ENCODE measurements around the gene CLEC2L. TPM values are rescaled to one million over a fixed set of nuclear protein-coding genes. Genes with fewer than 3 reads are reported as not detected.

CLEC2L gene
- total RNA-seq, 1 donor from 2014 or later, result not detected

- no peak overlapping the region for H3K4me3 ChIP-seq
- H3K9me3 ChIP-seq, result no peaks in the 10 kb centered on the region
- no peak for DNase-seq (ENCODE audit: low spot score in 2 of 2)
- H3K4me1 ChIP-seq, result no peaks in the 10 kb centered on the region
- H3K27me3 ChIP-seq, result no peaks in the 10 kb centered on the region
- no peak overlapping the region for H3K27ac ChIP-seq
- TF ChIP-seq CTCF (IDR thresholded peaks at IDR 0.05), result no peak
- intact Hi-C loops (cut with DNase I), result no loop called here
- no peaks in the 10 kb centered on the region for H3K36me3 ChIP-seq
Measured at GRCh38 chr7:139531094-139531493, 7.6 kb downstream of the CLEC2L start.

DNA sequence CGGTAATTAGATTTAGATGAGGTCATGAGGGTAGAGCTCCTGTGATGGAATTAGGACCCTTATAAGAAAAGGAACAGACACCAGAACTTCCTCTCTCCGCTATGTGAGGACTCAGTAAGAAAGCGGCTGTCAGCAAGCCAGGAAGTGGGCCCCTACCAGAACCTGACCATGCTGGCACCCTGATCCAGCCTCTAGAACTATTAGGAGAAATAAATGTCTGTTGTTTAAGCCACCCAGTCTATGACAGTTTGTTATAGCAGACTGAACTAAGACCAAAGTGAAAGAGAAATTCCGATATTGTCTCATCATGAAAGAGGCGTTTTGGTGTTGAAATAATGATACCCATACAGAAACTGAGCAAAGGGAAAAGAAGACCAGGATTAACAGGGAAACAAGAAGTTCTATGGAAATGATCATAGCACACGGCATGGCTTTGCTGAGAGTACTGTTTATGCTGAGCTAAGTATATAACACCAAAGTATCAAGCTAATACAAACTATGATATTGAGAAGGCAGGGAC is 9.2 kb downstream of the CLEC2L start:
- Histone ChIP-seq H3K36me3 (no peaks in the 10 kb centered on the region), H3K4me3 (no peak overlapping the region), H3K9me3 (no peaks in the 10 kb centered on the region), H3K4me1 (no peaks in the 10 kb centered on the region), H3K27ac (no peak overlapping the region), H3K27me3 (no peaks in the 10 kb centered on the region)
- DNase-seq (ENCODE audit: low spot score in 2 of 2), result no peak
- TF ChIP-seq CTCF (IDR thresholded peaks at IDR 0.05), result no peak
- intact Hi-C loops (cut with DNase I), result no loop called here

- H3K9me3 ChIP-seq, result no peaks in the 10 kb centered on the region
- H3K27me3 ChIP-seq, result no peaks in the 10 kb centered on the region
Measured at GRCh38 chr7:139534096-139534495, 10.6 kb downstream of the CLEC2L start.

GRCh38 chr7:139534966-139535651 is 11.6 kb downstream of the CLEC2L start:
- Histone ChIP-seq H3K9me3 (no peaks in the 10 kb centered on the region), H3K4me1 (no peaks in the 10 kb centered on the region), H3K27me3 (no peaks in the 10 kb centered on the region), H3K27ac (no peak overlapping the region), H3K36me3 (no peaks in the 10 kb centered on the region), H3K4me3 (no peak overlapping the region)
- TF ChIP-seq CTCF (IDR thresholded peaks at IDR 0.05), result no peak
- intact Hi-C loops (cut with DNase I), result no loop called here
- no peak for DNase-seq (ENCODE audit: low spot score in 2 of 2)

More at GRCh38 chr7:139534096-139534495, 10.6 kb downstream of the CLEC2L start:
- no peaks in the 10 kb centered on the region for H3K36me3 ChIP-seq
- intact Hi-C loops (cut with DNase I), result no loop called here
- no peak overlapping the region for H3K27ac ChIP-seq
- no peak overlapping the region for H3K4me3 ChIP-seq
- DNase-seq (ENCODE audit: low spot score in 2 of 2), result no peak
- TF ChIP-seq CTCF (IDR thresholded peaks at IDR 0.05), result no peak
- no peaks in the 10 kb centered on the region for H3K4me1 ChIP-seq

DNA sequence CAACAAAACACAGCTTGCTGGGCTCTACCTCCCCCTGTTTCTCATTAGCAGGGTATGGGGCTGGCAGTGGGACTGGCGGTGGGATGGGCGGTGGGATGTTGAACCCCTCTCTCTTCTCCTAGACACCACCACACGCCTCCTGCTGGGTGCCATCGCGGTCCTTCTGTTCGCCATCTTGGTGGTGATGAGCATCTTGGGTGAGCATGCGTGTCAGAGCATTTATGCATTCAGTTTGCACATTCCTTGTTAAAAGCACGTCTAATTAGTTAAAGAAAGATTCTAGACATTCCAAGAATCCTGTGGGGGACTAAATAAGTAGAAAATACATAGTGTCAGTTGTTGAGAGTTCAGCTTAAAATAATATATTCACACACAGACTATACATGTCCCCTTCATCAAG is 12.7 kb downstream of the CLEC2L start:
- no peak for DNase-seq (ENCODE audit: low spot score in 2 of 2)
- intact Hi-C loops (cut with DNase I), result no loop called here
- Histone ChIP-seq H3K4me3 (no peak overlapping the region), H3K4me1 (no peaks in the 10 kb centered on the region), H3K27ac (no peak overlapping the region), H3K36me3 (no peaks in the 10 kb centered on the region), H3K27me3 (no peaks in the 10 kb centered on the region), H3K9me3 (no peaks in the 10 kb centered on the region)
- no peak for TF ChIP-seq CTCF (IDR thresholded peaks at IDR 0.05)
